Measurements from ENCODE around the gene KCNK4. TPM values are rescaled to one million over a fixed set of nuclear protein-coding genes. Genes with fewer than 3 reads are reported as not detected.

Gene KCNK4
- total RNA-seq, 1 experiment from 2014 or later: 1.1 TPM

DNA sequence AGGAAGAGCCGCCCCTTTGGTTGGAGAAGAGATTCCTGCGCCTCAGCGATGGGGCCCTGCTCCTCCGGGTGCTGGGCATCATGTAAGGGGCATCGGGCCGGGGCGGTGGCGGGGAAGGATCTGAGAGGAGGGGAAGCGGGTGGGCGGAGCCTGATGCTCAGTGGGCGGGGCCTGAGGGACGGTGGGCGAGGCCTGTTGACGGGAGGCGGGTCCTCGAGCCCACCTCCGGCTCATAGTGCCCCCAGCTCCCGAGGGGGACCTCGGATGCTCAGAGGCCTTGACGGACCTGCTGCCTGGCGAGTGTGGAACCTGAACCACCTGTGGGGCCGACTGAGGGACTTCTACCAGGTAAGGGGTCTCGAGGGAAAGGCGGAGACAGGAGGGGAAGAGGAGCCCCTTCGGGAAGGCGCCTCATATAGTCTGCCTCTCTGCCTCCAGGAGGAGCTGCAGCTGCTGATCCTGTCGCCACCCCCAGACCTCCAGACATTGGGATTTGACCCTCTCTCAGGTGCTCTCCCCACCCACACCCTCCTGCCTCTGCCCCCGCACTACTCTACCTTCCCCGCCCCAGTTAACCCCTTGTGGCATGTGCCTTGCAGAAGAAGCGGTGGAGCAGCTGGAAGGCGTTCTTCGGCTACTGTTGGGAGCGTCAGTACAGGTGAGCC, 49.7 kb downstream of the KCNK4 start:
- in situ Hi-C loops (cut with HindIII; ENCODE audit: low pct_unique_long_range_greater_than_20kb, low sequenced_read_pairs) (no loop called here), intact Hi-C loops (cut with micrococcal nuclease; ENCODE audit: unreplicated experiment) (no loop called here)
- H3K4me3 ChIP-seq (ENCODE audit: low read depth in 2 of 2, low read length in 2 of 2): no peak overlapping the region
- H3K36me3 ChIP-seq (ENCODE audit: control insufficient read depth, insufficient read depth, low read length): no peaks in the 10 kb centered on the region
- H3K4me1 ChIP-seq (ENCODE audit: control insufficient read depth, insufficient read depth, low read length): peaks cover 22% of the 10 kb centered on the region
- H3K9me3 ChIP-seq (ENCODE audit: control insufficient read depth, insufficient read depth, low read depth, low read length): no peaks in the 10 kb centered on the region
- no peak overlapping the region for H3K27ac ChIP-seq (ENCODE audit: low read length)
- CTCF ChIA-PET: interaction anchor here (0.6 to 2.3 kb wide), 5 partner anchors 9 to 134 kb away, joined by 3 to 33 read pairs (median 3); partner anchors contain the start of gene PRDX5
- POLR2A ChIA-PET: interaction anchor here (0.6 kb wide), 1 partner anchor 15 kb away, joined by 5 read pairs; no protein-coding TSS in a partner anchor
- BruUV-seq (replicated peaks): no TSS peak
- TF ChIP-seq POLR2AphosphoS5 (IDR thresholded peaks at IDR 0.05; ENCODE audit: low read depth, low read length) (no peak), SIN3A (IDR thresholded peaks at IDR 0.05; ENCODE audit: borderline replicate concordance, insufficient read depth, low read depth, low read length) (no peak), REST (IDR thresholded peaks at IDR 0.05; ENCODE audit: insufficient read depth in 1 of 2, low read depth in 2 of 2, low read length in 1 of 2) (no peak), TCF7L2 (IDR thresholded peaks at IDR 0.05; ENCODE audit: low read depth, low read length) (no peak), CTCF (IDR thresholded peaks at IDR 0.05) (no peak)
- no peak for ATAC-seq
- H3K27me3 ChIP-seq (ENCODE audit: control insufficient read depth, insufficient read depth, low read length): no peaks in the 10 kb centered on the region
- no peak for DNase-seq (ENCODE audit: low read depth, low spot score)

GRCh38 chr11:64341429-64341828, 50.3 kb downstream of the KCNK4 start:
- H3K36me3 ChIP-seq (ENCODE audit: control insufficient read depth, insufficient read depth, low read length): no peaks in the 10 kb centered on the region
- DNase-seq (ENCODE audit: low read depth, low spot score) (no peak), ATAC-seq (no peak)
- no peak overlapping the region for H3K4me3 ChIP-seq (ENCODE audit: low read depth in 2 of 2, low read length in 2 of 2)
- TF ChIP-seq CTCF (IDR thresholded peaks at IDR 0.05): no peak
- no peak for TF ChIP-seq POLR2AphosphoS5 (IDR thresholded peaks at IDR 0.05; ENCODE audit: low read depth, low read length)
- no peak for TF ChIP-seq REST (IDR thresholded peaks at IDR 0.05; ENCODE audit: insufficient read depth in 1 of 2, low read depth in 2 of 2, low read length in 1 of 2)
- TF ChIP-seq SIN3A (IDR thresholded peaks at IDR 0.05; ENCODE audit: borderline replicate concordance, insufficient read depth, low read depth, low read length): no peak
- TF ChIP-seq TCF7L2 (IDR thresholded peaks at IDR 0.05; ENCODE audit: low read depth, low read length): no peak
- ChIA-PET POLR2A (interaction anchor here (0.5 to 0.6 kb wide), 2 partner anchors 16 to 659 kb away, joined by 4 to 5 read pairs; no protein-coding TSS in a partner anchor), CTCF (interaction anchor here (1.1 to 2.3 kb wide), 5 partner anchors 9 to 24 kb away, joined by 3 to 33 read pairs (median 15); partner anchors contain the start of genes PRDX5 and TRMT112)
- intact Hi-C loops (cut with micrococcal nuclease; ENCODE audit: unreplicated experiment) (no loop called here), in situ Hi-C loops (cut with HindIII; ENCODE audit: low pct_unique_long_range_greater_than_20kb, low sequenced_read_pairs) (no loop called here)
- no peak overlapping the region for H3K27ac ChIP-seq (ENCODE audit: low read length)
- H3K9me3 ChIP-seq (ENCODE audit: control insufficient read depth, insufficient read depth, low read depth, low read length): no peaks in the 10 kb centered on the region
- H3K4me1 ChIP-seq (ENCODE audit: control insufficient read depth, insufficient read depth, low read length): peaks cover 22% of the 10 kb centered on the region
- BruUV-seq (replicated peaks): no TSS peak
- H3K27me3 ChIP-seq (ENCODE audit: control insufficient read depth, insufficient read depth, low read length): no peaks in the 10 kb centered on the region
